Thyroid gland (tissue), 4 donors: ENCODE data around the gene ETDC. TPM values are rescaled to one million over a fixed set of nuclear protein-coding genes. Genes with fewer than 3 reads are reported as not detected.

ENCODE experiments used
- DNase-seq, 2 donors: peaks; one replicate each; pipeline ENCODE4 v3.0.0-alpha.2; 2019
- H3K27ac ChIP-seq, 3 donors: fragments of 200-600 bp; sonication (generic); 1 replicate in 2 of 3; 2 replicates in 1 of 3; pipeline ENCODE4 v1.5.1; 2016 to 2019; ENCODE audit warnings: mild to moderate bottlenecking in 1 of 3, moderate library complexity in 1 of 3
- H3K27me3 ChIP-seq: fragments of 200-600 bp; sonication (generic); one replicate; pipeline ENCODE4 v1.5.1; 2019
- H3K36me3 ChIP-seq, 2 donors: fragments of 200-600 bp; sonication (generic); one replicate each; pipeline ENCODE4 v1.5.1; 2016 to 2019
- H3K4me1 ChIP-seq, 2 donors: fragments of 200-600 bp; sonication (generic); one replicate each; pipeline ENCODE4 v1.5.1; 2017 to 2019
- H3K4me3 ChIP-seq, 3 donors: fragments of 200-600 bp; sonication (generic); replicated peaks in 1 of 3; 1 replicate in 2 of 3; 2 replicates in 1 of 3; pipeline ENCODE4 v1.5.1; 2016; ENCODE audit warnings: mild to moderate bottlenecking in 1 of 3
- H3K9me3 ChIP-seq: fragments of 200-600 bp; sonication (generic); one replicate; pipeline ENCODE4 v1.5.1; 2017
- CTCF ChIP-seq, 6 experiments: fragments of 200-600 bp in 3 of 6; fragments of 450-650 bp in 3 of 6; sonication (generic) in 3 of 6; IDR thresholded peaks; one replicate each; pipeline ENCODE4 v1.5.1; 2016 to 2019; ENCODE audit warnings: antibody characterized with exemption in 6 of 6, mild to moderate bottlenecking in 2 of 6, inconsistent platforms in 1 of 6, moderate library complexity in 1 of 6
- POLR2A ChIP-seq, 2 donors: fragments of 450-650 bp; IDR thresholded peaks; one replicate each; pipeline ENCODE4 v1.6.1; 2017; ENCODE audit warnings: antibody characterized with exemption in 2 of 2, mild to moderate bottlenecking in 2 of 2, moderate library complexity in 1 of 2
- WGBS, 2 donors: methylation state at CpG; one replicate each; pipeline ENCODE4 v1.1.5; 2017; 5-methylcytosine and 5-hydroxymethylcytosine counted together
- intact Hi-C: fragments of 100-400 bp; cut with DNase I; formaldehyde crosslinking; loops from one replicate; pipeline ENCODE4 v1.15.1; 2023
- total RNA-seq, 4 donors: library from RNA; depleted of rRNA; stranded (reverse); fragments of >200 nt; gene quantifications; one replicate each; pipeline ENCODE4 v1.2.3, GENCODE V29; 2016

ETDC gene
- total RNA-seq, 4 donors from 2014 or later: not detected

GRCh38 chrX:135327299-135327698, 18.0 kb downstream of the ETDC start:
- Histone ChIP-seq H3K36me3 (no peaks in the 10 kb centered on the region), H3K27me3 (no peaks in the 10 kb centered on the region), H3K27ac (no peak overlapping the region), H3K4me1 (no peaks in the 10 kb centered on the region), H3K4me3 (no peak overlapping the region), H3K9me3 (no peaks in the 10 kb centered on the region)
- no peak for TF ChIP-seq POLR2A (IDR thresholded peaks at IDR 0.05)
- no peak for TF ChIP-seq CTCF (IDR thresholded peaks at IDR 0.05)
- no peak for DNase-seq
- intact Hi-C loops: no loop called here

- TF ChIP-seq CTCF (IDR thresholded peaks at IDR 0.05): no peak
- no peak for TF ChIP-seq POLR2A (IDR thresholded peaks at IDR 0.05)
- Histone ChIP-seq H3K9me3 (no peaks in the 10 kb centered on the region), H3K36me3 (no peaks in the 10 kb centered on the region), H3K4me3 (no peak overlapping the region), H3K4me1 (no peaks in the 10 kb centered on the region), H3K27ac (no peak overlapping the region), H3K27me3 (no peaks in the 10 kb centered on the region)
- intact Hi-C loops: no loop called here
- no peak for DNase-seq
- WGBS, 2 donors: 92 to 97% methylated on average over 3 of the region's 3 CpGs
Measured at GRCh38 chrX:135328421-135329005, 19.2 kb downstream of the ETDC start.

- intact Hi-C loops: no loop called here
- 67 to 78% methylated on average over 1 of the region's 1 CpG for WGBS, 2 donors
- TF ChIP-seq POLR2A (IDR thresholded peaks at IDR 0.05) (no peak), CTCF (IDR thresholded peaks at IDR 0.05) (no peak)
- H3K36me3 ChIP-seq: no peaks in the 10 kb centered on the region
- no peak for DNase-seq
- no peaks in the 10 kb centered on the region for H3K4me1 ChIP-seq
- H3K27me3 ChIP-seq: no peaks in the 10 kb centered on the region
- H3K9me3 ChIP-seq: no peaks in the 10 kb centered on the region
- no peak overlapping the region for H3K27ac ChIP-seq
- H3K4me3 ChIP-seq: no peak overlapping the region
Measured at GRCh38 chrX:135330706-135331105, 21.4 kb downstream of the ETDC start.

- H3K9me3 ChIP-seq: no peaks in the 10 kb centered on the region
- intact Hi-C loops: no loop called here
- no peaks in the 10 kb centered on the region for H3K27me3 ChIP-seq
- no peak for DNase-seq
- H3K4me3 ChIP-seq: no peak overlapping the region
- H3K36me3 ChIP-seq: no peaks in the 10 kb centered on the region
- 87 to 93% methylated on average over 2 of the region's 2 CpGs for WGBS, 2 donors
- TF ChIP-seq POLR2A (IDR thresholded peaks at IDR 0.05) (no peak), CTCF (IDR thresholded peaks at IDR 0.05) (no peak)
- H3K27ac ChIP-seq: no peak overlapping the region
- no peaks in the 10 kb centered on the region for H3K4me1 ChIP-seq
Measured at GRCh38 chrX:135331525-135331924, 22.2 kb downstream of the ETDC start.

GRCh38 chrX:135340831-135341230, 31.6 kb downstream of the ETDC start:
- Histone ChIP-seq H3K27me3 (no peaks in the 10 kb centered on the region), H3K4me3 (no peak overlapping the region), H3K36me3 (no peaks in the 10 kb centered on the region), H3K9me3 (no peaks in the 10 kb centered on the region), H3K4me1 (peaks cover 18 to 21% of the 10 kb centered on the region in 2 donors), H3K27ac (no peak overlapping the region)
- TF ChIP-seq CTCF (IDR thresholded peaks at IDR 0.05) (no peak), POLR2A (IDR thresholded peaks at IDR 0.05) (no peak)
- 91 to 97% methylated on average over 2 of the region's 2 CpGs for WGBS, 2 donors
- no peak for DNase-seq
- intact Hi-C loops: no loop called here
